LNCAP (cell line): ENCODE results near the gene ENDOV.

ENCODE experiments used
- TF ChIP-seq, protein P1 (sequence below): fragments of 450-650 bp; IDR thresholded peaks from 2 replicates; pipeline ENCODE4 v1.5.1; 2017; ENCODE audit warnings: mild to moderate bottlenecking

ENDOV gene

DNA sequence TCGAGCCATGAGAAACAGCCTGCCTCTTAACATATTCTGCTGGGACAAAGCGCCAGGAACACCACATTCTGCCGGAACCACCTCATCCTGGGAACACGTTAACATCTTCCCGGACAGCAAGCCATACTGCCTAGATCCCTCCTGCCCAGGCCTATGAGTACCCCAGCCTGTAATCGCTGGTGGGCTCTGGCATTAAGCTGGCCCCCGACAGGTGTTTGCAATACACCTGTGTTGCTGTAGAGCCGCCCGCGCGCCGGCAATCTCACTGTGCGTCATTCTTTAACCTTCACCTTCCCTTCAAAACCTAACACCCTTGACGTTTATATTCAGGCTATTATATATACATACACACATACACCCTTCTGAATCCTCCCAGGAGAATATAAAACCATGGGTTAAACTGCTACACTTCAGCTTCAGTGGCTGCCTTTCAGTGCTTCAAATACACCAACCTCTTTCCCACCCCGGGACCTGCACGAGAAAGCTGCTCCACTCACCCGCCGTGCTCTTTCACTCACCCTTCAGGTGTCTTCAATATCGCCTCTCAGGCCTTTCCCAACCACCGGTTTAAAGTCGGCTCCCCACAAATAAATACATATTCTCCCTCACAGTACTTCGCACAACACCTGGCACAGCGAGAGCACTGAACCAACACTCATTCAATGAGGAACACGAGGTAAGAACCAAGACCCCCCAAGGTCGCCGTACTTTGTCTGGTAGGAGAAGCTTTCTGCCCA is 1.0 kb upstream of the ENDOV start:
- TF ChIP-seq, protein P1, sequence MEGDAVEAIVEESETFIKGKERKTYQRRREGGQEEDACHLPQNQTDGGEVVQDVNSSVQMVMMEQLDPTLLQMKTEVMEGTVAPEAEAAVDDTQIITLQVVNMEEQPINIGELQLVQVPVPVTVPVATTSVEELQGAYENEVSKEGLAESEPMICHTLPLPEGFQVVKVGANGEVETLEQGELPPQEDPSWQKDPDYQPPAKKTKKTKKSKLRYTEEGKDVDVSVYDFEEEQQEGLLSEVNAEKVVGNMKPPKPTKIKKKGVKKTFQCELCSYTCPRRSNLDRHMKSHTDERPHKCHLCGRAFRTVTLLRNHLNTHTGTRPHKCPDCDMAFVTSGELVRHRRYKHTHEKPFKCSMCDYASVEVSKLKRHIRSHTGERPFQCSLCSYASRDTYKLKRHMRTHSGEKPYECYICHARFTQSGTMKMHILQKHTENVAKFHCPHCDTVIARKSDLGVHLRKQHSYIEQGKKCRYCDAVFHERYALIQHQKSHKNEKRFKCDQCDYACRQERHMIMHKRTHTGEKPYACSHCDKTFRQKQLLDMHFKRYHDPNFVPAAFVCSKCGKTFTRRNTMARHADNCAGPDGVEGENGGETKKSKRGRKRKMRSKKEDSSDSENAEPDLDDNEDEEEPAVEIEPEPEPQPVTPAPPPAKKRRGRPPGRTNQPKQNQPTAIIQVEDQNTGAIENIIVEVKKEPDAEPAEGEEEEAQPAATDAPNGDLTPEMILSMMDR = no peak

DNA sequence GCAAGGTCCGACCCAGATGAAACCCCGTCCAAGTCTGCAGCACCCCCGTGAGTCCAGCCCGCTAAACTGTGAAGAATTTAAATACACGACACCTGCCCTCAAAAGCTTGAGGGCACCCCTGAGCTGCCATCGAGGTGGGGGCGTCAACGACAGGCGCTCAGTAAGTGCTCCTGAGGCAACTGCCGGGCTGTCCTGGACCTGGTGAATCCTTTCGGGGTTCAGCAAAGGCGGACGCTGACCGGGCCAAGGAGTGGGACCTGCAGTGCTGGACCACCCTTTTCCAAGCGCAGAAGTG is 512 bp upstream of the ENDOV start:
- TF ChIP-seq, protein P1 = no peak

DNA sequence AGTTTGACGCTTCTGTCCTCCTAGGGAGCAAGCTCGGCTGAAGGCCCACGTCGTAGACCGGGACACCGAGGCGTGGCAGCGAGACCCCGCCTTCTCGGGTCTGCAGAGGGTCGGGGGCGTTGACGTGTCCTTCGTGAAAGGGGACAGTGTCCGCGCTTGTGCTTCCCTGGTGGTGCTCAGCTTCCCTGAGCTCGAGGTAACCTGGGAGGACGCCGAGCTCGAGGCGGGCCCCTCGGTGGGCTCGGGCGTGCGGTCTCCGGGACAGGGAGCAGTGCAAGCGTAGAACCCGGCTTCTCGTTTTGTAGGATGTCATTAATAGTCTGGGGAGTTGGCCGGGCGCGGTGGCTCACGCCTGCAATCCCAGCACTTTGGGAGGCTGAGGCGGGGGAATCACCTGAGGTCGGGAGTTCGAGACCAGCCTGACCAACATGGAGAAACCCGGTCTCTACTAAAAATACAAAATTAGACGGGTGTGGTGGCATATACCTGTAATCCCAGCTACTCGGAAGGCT is 715 bp downstream of the ENDOV start:
- TF ChIP-seq, protein P1 = no peak

DNA sequence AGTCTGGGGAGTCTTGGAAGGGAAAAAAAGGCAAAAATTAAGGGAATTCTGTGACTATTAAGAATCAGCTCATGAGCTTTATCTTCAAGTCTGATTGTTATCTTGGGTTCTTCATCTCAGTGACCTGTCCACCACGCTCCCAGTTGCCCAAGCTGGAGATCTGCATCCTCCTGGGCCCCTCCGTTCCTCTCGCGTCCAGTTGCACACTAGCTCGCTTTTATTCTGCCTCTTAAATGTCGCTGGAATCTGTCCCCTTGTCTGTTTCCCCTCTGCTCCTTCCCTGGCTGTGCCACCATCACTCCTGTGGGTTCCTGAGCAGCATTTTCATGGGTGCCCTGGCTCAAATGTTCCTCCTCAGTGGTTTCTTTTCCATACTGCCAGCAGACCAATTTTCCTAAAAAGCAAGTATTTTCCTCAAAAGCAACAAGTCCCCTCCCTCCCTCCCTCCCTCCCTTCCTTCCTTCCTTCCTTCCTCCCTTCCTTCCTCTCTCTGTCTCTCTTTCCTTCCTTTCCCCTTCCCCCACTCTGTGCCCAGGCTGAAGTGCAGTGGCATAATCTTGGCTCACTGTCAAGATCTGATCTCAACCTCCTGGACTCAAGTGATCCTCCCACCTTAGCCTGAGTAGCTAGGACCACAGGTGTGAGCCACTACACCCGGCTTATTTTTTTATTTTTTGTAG is 1.4 kb downstream of the ENDOV start:
- TF ChIP-seq, protein P1 = no peak

DNA sequence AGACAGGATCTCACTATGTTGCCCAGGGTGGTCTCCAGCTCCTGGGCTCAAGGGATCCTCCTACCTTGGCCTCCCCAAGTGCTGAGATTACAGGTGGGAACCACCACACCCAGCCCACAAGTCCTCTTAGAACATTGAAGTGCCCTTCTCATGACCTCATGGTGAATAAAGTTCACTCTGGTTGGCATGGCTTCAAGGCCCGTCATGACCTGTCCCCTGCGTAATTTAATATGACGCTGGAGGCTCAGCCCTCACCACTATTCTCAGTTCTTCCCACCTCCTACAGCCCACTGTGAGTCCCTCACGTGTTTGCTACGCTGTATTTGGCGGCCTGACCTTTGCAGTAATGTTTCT is 1.9 kb downstream of the ENDOV start:
- TF ChIP-seq, protein P1 = no peak

DNA sequence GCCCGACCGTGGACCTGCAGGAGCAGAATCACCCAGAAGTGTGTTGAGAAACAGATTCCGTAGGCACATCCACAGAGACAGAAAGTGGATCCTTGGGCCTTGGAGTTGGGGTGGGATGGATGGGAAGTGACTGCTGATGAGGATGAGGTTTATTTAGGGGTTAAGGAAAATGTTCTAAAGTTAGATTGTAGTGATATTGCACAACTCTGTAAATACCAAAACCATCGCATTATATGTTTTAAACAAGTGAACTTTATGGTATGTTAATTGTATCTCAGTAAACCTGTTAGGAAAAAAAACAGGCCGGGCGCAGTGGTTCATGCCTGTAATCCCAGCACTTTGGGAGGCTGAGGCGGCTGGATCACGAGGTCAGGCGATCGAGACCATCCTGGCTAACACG is 3.6 kb downstream of the ENDOV start:
- TF ChIP-seq, protein P1 = no peak

DNA sequence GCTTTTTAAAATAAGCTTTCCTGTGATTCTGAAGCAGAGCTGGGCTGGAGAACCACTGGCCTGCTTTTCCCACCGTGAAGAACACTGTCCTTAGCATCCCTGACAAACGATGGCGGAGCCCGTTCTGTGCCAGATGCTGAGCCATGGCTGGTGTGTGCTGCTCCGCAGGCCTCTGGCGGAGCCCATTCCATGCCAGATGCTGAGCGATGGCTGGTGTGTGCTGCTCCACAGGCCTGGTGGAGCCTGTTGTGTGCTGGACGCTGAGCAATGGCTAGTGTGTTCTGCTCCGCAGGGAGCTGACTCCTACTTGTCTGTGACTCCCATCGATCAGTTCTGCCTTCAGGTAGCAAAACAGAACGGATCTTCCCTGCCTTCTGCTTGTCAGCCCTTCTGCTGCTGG is 4.3 kb downstream of the ENDOV start:
- TF ChIP-seq, protein P1 = no peak
